GM06990 (cell line): ENCODE measurements around the gene SNRNP25.
"Not testable (repeated sequence)": the region's sequence is repeated elsewhere in the genome, so short reads cannot be mapped to it uniquely, and the experiment has no call there.

ENCODE experiments used
- DNase-seq: peaks from one replicate; pipeline ENCODE4 v3.0.0-alpha.2; 2011; ENCODE audit not compliant: insufficient read length; ENCODE audit errors: extremely low read depth
- H3K27me3 ChIP-seq: replicated peaks from 2 replicates; pipeline ENCODE4 v1.6.0; 2011; ENCODE audit warnings: low read length; ENCODE audit not compliant: control insufficient read depth, insufficient read depth
- H3K36me3 ChIP-seq: 2 replicates; pipeline ENCODE4 v1.5.1; 2011; ENCODE audit warnings: low read length; ENCODE audit not compliant: control insufficient read depth, insufficient read depth
- H3K4me3 ChIP-seq: replicated peaks from 2 replicates; pipeline ENCODE4 v1.5.1; 2011; ENCODE audit warnings: low read depth, mild to moderate bottlenecking, control low read depth, low read length
- CTCF ChIP-seq: IDR thresholded peaks from 2 replicates; pipeline ENCODE4 v1.5.1; 2011; ENCODE audit warnings: low read length, control low read depth, mild to moderate bottlenecking, inconsistent platforms; ENCODE audit not compliant: insufficient read depth, poor library complexity, severe bottlenecking

Gene SNRNP25

GRCh38 chr16:53346-54236, at the start of gene SNRNP25, which contains the start of gene POLR3K:
TSS of gene SNRNP25 (plus strand) at chr16:53828. CDS start at chr16:54017, 189 bp downstream.
TSS of gene POLR3K (minus strand) at chr16:53608. CDS start at chr16:53586, 22 bp downstream.
- H3K36me3 ChIP-seq: peaks cover 28% of the 10 kb centered on the region
- no peaks in the 10 kb centered on the region for H3K27me3 ChIP-seq
- peak; percentile 98 for DNase-seq
- no peak for TF ChIP-seq CTCF
- H3K4me3 ChIP-seq: peak within 1 kb of the TSS; percentile 97

GRCh38 chr16:9903-10665, 43.5 kb upstream of the SNRNP25 start:
- no peak for DNase-seq
- Histone ChIP-seq H3K36me3 (no peaks in the 10 kb centered on the region), H3K27me3 (no peaks in the 10 kb centered on the region), H3K4me3 (peak overlapping the region; percentile 50)
- TF ChIP-seq CTCF: no peak

- not testable (repeated sequence) for H3K27me3 ChIP-seq, DNase-seq, H3K4me3 ChIP-seq, H3K36me3 ChIP-seq
- peak; percentile 42 for TF ChIP-seq CTCF
These were observed 42.9 kb upstream of the SNRNP25 start for GRCh38 chr16:10772-11171.

GRCh38 chr16:17062-17765, 36.4 kb upstream of the SNRNP25 start:
- not testable (repeated sequence) for H3K27me3 ChIP-seq, DNase-seq, H3K4me3 ChIP-seq, H3K36me3 ChIP-seq

- H3K27me3 ChIP-seq, DNase-seq, H3K36me3 ChIP-seq, H3K4me3 ChIP-seq: not testable (repeated sequence)
These were observed 32.7 kb upstream of the SNRNP25 start for GRCh38 chr16:20886-21285.

GRCh38 chr16:24151-24550, 29.5 kb upstream of the SNRNP25 start:
- H3K36me3 ChIP-seq, H3K27me3 ChIP-seq, DNase-seq, H3K4me3 ChIP-seq: not testable (repeated sequence)

- not testable (repeated sequence) for DNase-seq, H3K36me3 ChIP-seq, H3K27me3 ChIP-seq, H3K4me3 ChIP-seq
These were observed 27.7 kb upstream of the SNRNP25 start for GRCh38 chr16:25926-26348.

GRCh38 chr16:30627-31026, 23.0 kb upstream of the SNRNP25 start:
- not testable (repeated sequence) for DNase-seq

GRCh38 chr16:33154-33876, 20.3 kb upstream of the SNRNP25 start:
- not testable (repeated sequence) for DNase-seq, H3K4me3 ChIP-seq, H3K27me3 ChIP-seq
- peaks cover 12% of the 10 kb centered on the region for H3K36me3 ChIP-seq

More at GRCh38 chr16:30627-31026, 23.0 kb upstream of the SNRNP25 start:
- H3K4me3 ChIP-seq, H3K36me3 ChIP-seq, H3K27me3 ChIP-seq: not testable (repeated sequence)
